K562 (cell line): Measurements from ENCODE around the gene ELOVL5. TPM values are rescaled to one million over a fixed set of nuclear protein-coding genes. Genes with fewer than 3 reads are reported as not detected.
A peak's percentile ranks its signal among the peaks of the same experiment; 100 is the strongest.

Experiments
- ATAC-seq: fragments of 200-7000 bp; cut with Tn5 transposase; 3 replicates; pipeline ENCODE4 v1.9.1; 2020; ENCODE audit warnings: moderate library complexity
- BruUV-seq: library from RNA; stranded (reverse); fragments of 400-500 nt; replicated peaks from 2 replicates; lab custom pipeline; 2021; lab: Mats Ljungman, UMichigan
- CTCF ChIA-PET: fragments of 300-600 bp; formaldehyde crosslinking; extraction: SDS; loops from one replicate; lab custom pipeline; 2021; ENCODE audit warnings: low intra/inter-chr PET ratio; lab: Yijun Ruan, JAX
- POLR2A ChIA-PET: fragments of 300-600, 350-650 bp; sonication (Branson Sonifier 250); formaldehyde crosslinking; extraction: SDS; loops from one replicate; lab custom pipeline; 2021; ENCODE audit warnings: antibody characterized with exemption, inconsistent platforms; lab: Yijun Ruan, JAX
- DNase-seq, 4 experiments: peaks; one replicate each; pipeline versions ENCODE4 v3.0.0 to v3.0.0-alpha.2; 2011 to 2018; ENCODE audit warnings: low spot score in 3 of 4, mixed read lengths in 3 of 4; ENCODE audit errors: extremely low read depth in 1 of 4
- FAIRE-seq: peaks from 2 replicates; lab custom pipeline; 2011; peaks lifted over from hg19 to GRCh38; lab: Jason Lieb, UNC
- H2AFZ ChIP-seq: 2 replicates; pipeline ENCODE4 v1.6.0; 2011; ENCODE audit warnings: low read depth, low read length, control low read depth, inconsistent platforms
- H3K27ac ChIP-seq: fragments of 200-600 bp; 3 replicates; pipeline ENCODE4 v1.8.0; 2011; ENCODE audit warnings: low read depth, mild to moderate bottlenecking, control low read depth, inconsistent platforms, low read length, moderate library complexity, mixed read lengths; ENCODE audit errors: extremely low read depth
- H3K27me3 ChIP-seq, 2 experiments: fragments of 300-600 bp in 1 of 2; 2 replicates in 1 of 2; 3 replicates in 1 of 2; pipeline versions ENCODE4 v1.6.0 to v1.8.0; 2011; ENCODE audit warnings: inconsistent platforms in 2 of 2, low read length in 2 of 2, mild to moderate bottlenecking in 1 of 2, mixed read lengths in 1 of 2, moderate library complexity in 1 of 2; ENCODE audit not compliant: control insufficient read depth in 2 of 2, insufficient read depth in 2 of 2
- H3K36me3 ChIP-seq: fragments of 300-600 bp; 3 replicates; pipeline ENCODE4 v1.8.0; 2011; ENCODE audit warnings: mild to moderate bottlenecking, low read length, inconsistent platforms; ENCODE audit not compliant: control insufficient read depth, insufficient read depth
- H3K4me1 ChIP-seq, 2 experiments: fragments of 200-600 bp in 1 of 2; replicated peaks in 1 of 2; 2 replicates in 1 of 2; 3 replicates in 1 of 2; pipeline versions ENCODE4 v1.5.1 to v1.8.0; 2011; ENCODE audit warnings: inconsistent platforms in 2 of 2, low read length in 2 of 2, mild to moderate bottlenecking in 1 of 2, mixed read lengths in 1 of 2, moderate library complexity in 1 of 2; ENCODE audit not compliant: control insufficient read depth in 2 of 2, insufficient read depth in 2 of 2
- H3K4me2 ChIP-seq: 2 replicates; pipeline ENCODE4 v1.6.1; 2011; ENCODE audit warnings: low read length, control low read depth, inconsistent platforms, mixed read lengths; ENCODE audit not compliant: insufficient read depth
- H3K4me3 ChIP-seq: fragments of 200-600 bp; sonication (generic), shearing (Covaris generic); 2 replicates; pipeline ENCODE4 v1.5.1; 2016; ENCODE audit warnings: control low read depth, inconsistent platforms
- H3K79me2 ChIP-seq: fragments of 200-600 bp; 3 replicates; pipeline ENCODE4 v1.8.0; 2011; ENCODE audit warnings: low read length, inconsistent platforms; ENCODE audit not compliant: control insufficient read depth, insufficient read depth
- H3K9ac ChIP-seq, 2 experiments: 2 replicates each; pipeline versions ENCODE4 v1.6.0 to v1.6.1; 2011; ENCODE audit warnings: low read depth in 2 of 2, low read length in 2 of 2, control low read depth in 1 of 2, inconsistent platforms in 1 of 2, mild to moderate bottlenecking in 1 of 2, mixed read lengths in 1 of 2; ENCODE audit not compliant: insufficient read depth in 1 of 2
- H3K9me1 ChIP-seq: one replicate; pipeline ENCODE4 v1.6.0; 2011; ENCODE audit warnings: inconsistent platforms, mild to moderate bottlenecking, low read length, moderate library complexity; ENCODE audit not compliant: control insufficient read depth, insufficient read depth
- H3K9me3 ChIP-seq: replicated peaks from 2 replicates; pipeline ENCODE4 v1.5.1; 2011; ENCODE audit warnings: low read depth, low read length, inconsistent platforms; ENCODE audit not compliant: control insufficient read depth, insufficient read depth
- H4K20me1 ChIP-seq: replicated peaks from 2 replicates; pipeline ENCODE4 v1.6.1; 2011; ENCODE audit warnings: low read length, inconsistent platforms, mixed read lengths; ENCODE audit not compliant: control insufficient read depth, insufficient read depth
- FOXA3 ChIP-seq, 2 experiments: fragments of 450-650 bp in 1 of 2; sonication (generic) in 1 of 2; formaldehyde crosslinking; IDR thresholded peaks in 1 of 2; conservative IDR thresholded peaks in 1 of 2; 2 replicates each; pipeline versions ENCODE4 v1.4.0 to v1.8.0; 2020 to 2022; ENCODE audit warnings: mild to moderate bottlenecking in 2 of 2, missing genetic modification reagents in 1 of 2
- JUNB ChIP-seq: fragments of 450-650 bp; formaldehyde crosslinking; conservative IDR thresholded peaks from 2 replicates; pipeline ENCODE4 v1.4.0; 2020; ENCODE audit warnings: mild to moderate bottlenecking
- RBM34 ChIP-seq: fragments of 200-400 bp; formaldehyde crosslinking; IDR thresholded peaks from 2 replicates; pipeline ENCODE4 v1.6.1; 2018; ENCODE audit warnings: low read length, borderline replicate concordance; ENCODE audit not compliant: insufficient read depth
- SPI1 ChIP-seq: IDR thresholded peaks from 2 replicates; pipeline ENCODE4 v1.6.1; 2011; ENCODE audit warnings: low read depth, low read length, control low read depth, borderline replicate concordance
- TAF7 ChIP-seq: fragments of 450-650 bp; IDR thresholded peaks from 2 replicates; pipeline ENCODE4 v1.6.1; 2016; ENCODE audit warnings: missing genetic modification characterization, missing compliant biosample characterization
- ZNF717 ChIP-seq: fragments of 250-450 bp; sonication (Bioruptor Pico); IDR thresholded peaks from 2 replicates; pipeline ENCODE4 v1.5.0; 2021
- WGBS: fragments of 100-300 bp; shearing (Covaris generic); methylation state at CpG from one replicate; pipeline ENCODE4 v1.1.6; 2016; ENCODE audit warnings: low coverage, mixed read lengths; ENCODE audit not compliant: insufficient coverage; ENCODE audit errors: missing lambda C conversion rate; 5-methylcytosine and 5-hydroxymethylcytosine counted together
- in situ Hi-C: fragments of 300-500 bp; cut with MboI; formaldehyde crosslinking; loops from 4 replicates; pipeline ENCODE4 v1.15.0; 2018; ENCODE audit warnings: inconsistent platforms, mixed read lengths
- intact Hi-C: fragments of 100-400 bp; cut with micrococcal nuclease; formaldehyde crosslinking; loops from 2 replicates; pipeline ENCODE4 v1.14.2; 2022
- polyA plus RNA-seq, 8 experiments: library from polyadenylated mRNA; depleted of rRNA in 4 of 8; stranded (reverse) in 5 of 8; unstranded in 3 of 8; fragments of >200 nt; fragmentation: Nextera tagmentation in 2 of 8; fragmentation: Illumina TruSeq in 1 of 8; extraction: Ambion mirVana in 2 of 8; extraction: Trizol in 1 of 8; gene quantifications; 2 replicates each; pipeline versions ENCODE4 v1.2.1 to v1.2.3, GENCODE V29; 2011 to 2014; ENCODE audit warnings: inconsistent platforms in 1 of 8, missing spikeins in 1 of 8
- total RNA-seq, 7 experiments: library from RNA; depleted of rRNA in 6 of 7; stranded (reverse); fragments of >200 nt in 6 of 7; fragmentation: Illumina TruSeq in 2 of 7; extraction: Trizol in 2 of 7; gene quantifications; 2 replicates each; pipeline versions ENCODE4 v1.2.1 to v1.2.3, GENCODE V29; 2011 to 2021; ENCODE audit warnings: low replicate concordance in 1 of 7

Gene ELOVL5
- total and polyA plus RNA-seq, 9 of the 15 experiments (the other 6 are each of a cell fraction or from before 2014, with no cell fraction given): 70.6 to 245 (median 132) TPM

DNA sequence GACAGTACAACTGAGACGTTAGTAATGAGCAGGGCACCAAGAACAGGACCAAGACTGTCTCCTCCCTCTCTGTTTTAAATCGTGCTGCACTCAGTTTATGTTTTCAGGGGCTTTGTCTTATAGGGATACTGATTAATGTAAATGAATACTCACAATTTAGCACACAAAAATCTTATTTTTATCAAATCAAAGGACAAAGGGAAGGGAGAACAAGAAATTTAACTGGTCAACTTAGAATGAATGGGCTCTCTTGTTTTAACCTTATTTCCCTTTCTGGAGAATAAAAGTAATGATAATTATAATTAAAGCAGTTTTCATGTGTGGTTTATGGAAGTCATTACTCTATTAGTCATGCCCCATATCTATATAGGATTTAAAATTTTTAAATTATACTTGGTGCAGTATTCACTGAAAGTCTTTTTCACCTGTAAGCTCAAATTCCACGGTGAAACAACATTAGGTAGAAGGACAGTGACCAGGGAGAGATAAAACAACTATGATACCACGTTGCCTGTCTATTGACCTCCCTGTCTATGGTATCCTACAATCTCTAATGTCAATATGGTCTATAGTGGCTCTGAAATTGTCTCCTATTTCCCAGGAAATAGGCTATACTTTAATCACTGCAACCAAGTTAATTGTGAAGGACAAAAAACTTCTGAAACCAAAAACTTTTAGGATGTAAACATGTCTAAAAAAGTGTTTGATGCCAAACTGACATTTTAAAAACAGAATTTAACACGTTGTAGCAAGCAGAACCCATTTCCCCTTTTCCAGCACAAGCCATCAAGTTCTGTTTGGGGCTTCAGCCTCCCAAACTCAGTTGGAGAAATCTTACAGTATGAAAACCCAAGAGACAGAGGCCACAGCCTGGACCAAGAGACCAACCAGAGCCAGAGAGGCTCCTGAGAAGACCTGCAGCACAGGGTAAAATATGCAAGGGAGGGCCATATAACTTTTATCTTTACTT is 15.0 kb downstream of the ELOVL5 start:
- Histone ChIP-seq H2AFZ (no peak overlapping the region), H3K4me2 (no peak overlapping the region), H3K4me3 (no peak overlapping the region), H3K9me1 (peaks cover 16% of the 10 kb centered on the region), H4K20me1 (peaks cover 41% of the 10 kb centered on the region), H3K9me3 (no peaks in the 10 kb centered on the region), H3K27ac (no peak overlapping the region), H3K9ac (no peak overlapping the region), H3K79me2 (peaks cover 100% of the 10 kb centered on the region), H3K36me3 (peaks cover 63% of the 10 kb centered on the region), H3K27me3 (no peaks in the 10 kb centered on the region; a peak in 1 of 5 replicates), H3K4me1 (peaks cover 0 to 30% of the 10 kb centered on the region in 2 experiments; a peak in 4 of 5 replicates)
- DNase-seq (no peak), ATAC-seq (no peak), FAIRE-seq (no peak)
- in situ Hi-C loops (no loop called here), intact Hi-C loops (no loop called here)
- CTCF ChIA-PET: interaction anchor here (0.6 kb wide), 1 partner anchor 153 kb away, joined by 3 read pairs; no protein-coding TSS in a partner anchor
- no TSS peak for BruUV-seq
- TF ChIP-seq TAF7 (no peak), ZNF717 (CRISPR knock-in tag) (no peak), RBM34 (no peak), SPI1 (peak; percentile 69; the same call in 1 of the 2 replicates), FOXA3 (CRISPR knock-in tag; conservative IDR thresholded peaks at IDR 0.05 in 1 of 2, IDR thresholded peaks at IDR 0.05 in 1 of 2) (peak in 1 of 2 experiments; percentile 75; a peak in 2 of 4 replicates), JUNB (CRISPR knock-in tag) (no peak)
- POLR2A ChIA-PET: interaction anchor here (1.0 kb wide), 1 partner anchor 12 kb away, joined by 4 read pairs; no protein-coding TSS in a partner anchor
- WGBS: 23% methylated on average over 5 of the region's 5 CpGs
